OCI-LY7 (cell line): ENCODE measurements around the gene SPAG6.

Experiments
- EZH2phosphoT487 ChIP-seq: fragments of 200-600 bp; sonication (generic); IDR thresholded peaks from 2 replicates; pipeline ENCODE4 v1.6.1; 2018; ENCODE audit warnings: low read depth, borderline replicate concordance, mild to moderate bottlenecking, mixed run types, antibody characterized with exemption, low read length, moderate library complexity, mixed read lengths
- TF ChIP-seq, protein P1 (sequence below): fragments of 200-600 bp; sonication (generic); conservative IDR thresholded peaks from 2 replicates; pipeline ENCODE4 v1.5.1; 2014; ENCODE audit warnings: mild to moderate bottlenecking, antibody characterized with exemption, low read length, moderate library complexity, mixed read lengths

DNA sequence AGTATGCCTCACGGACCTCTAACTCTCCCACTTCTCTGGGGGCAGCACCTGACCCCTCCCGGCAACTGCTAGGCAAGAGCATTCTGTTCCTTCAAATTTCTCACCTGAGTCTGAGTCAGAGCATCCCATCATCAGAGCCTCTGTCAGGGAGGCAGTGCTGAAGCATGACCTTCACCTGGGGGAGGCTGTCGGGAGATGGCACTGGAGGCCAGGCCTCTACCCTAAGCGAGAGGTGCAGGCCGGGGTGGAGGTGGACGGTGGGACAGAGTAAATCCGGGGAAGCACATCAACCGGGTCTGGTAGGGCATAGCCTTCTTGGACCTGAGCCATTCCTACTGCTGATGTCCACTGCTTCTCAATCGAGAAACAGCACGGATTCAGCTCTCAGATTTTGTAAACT, 90.4 kb downstream of the SPAG6 start:
- TF ChIP-seq, protein P1, sequence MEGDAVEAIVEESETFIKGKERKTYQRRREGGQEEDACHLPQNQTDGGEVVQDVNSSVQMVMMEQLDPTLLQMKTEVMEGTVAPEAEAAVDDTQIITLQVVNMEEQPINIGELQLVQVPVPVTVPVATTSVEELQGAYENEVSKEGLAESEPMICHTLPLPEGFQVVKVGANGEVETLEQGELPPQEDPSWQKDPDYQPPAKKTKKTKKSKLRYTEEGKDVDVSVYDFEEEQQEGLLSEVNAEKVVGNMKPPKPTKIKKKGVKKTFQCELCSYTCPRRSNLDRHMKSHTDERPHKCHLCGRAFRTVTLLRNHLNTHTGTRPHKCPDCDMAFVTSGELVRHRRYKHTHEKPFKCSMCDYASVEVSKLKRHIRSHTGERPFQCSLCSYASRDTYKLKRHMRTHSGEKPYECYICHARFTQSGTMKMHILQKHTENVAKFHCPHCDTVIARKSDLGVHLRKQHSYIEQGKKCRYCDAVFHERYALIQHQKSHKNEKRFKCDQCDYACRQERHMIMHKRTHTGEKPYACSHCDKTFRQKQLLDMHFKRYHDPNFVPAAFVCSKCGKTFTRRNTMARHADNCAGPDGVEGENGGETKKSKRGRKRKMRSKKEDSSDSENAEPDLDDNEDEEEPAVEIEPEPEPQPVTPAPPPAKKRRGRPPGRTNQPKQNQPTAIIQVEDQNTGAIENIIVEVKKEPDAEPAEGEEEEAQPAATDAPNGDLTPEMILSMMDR = no peak
- TF ChIP-seq EZH2phosphoT487 = no peak
